ENCODE results near the gene NT5C3A.

- TF ChIP-seq CTCF (IDR thresholded peaks at IDR 0.05), result no peak
- no peak for TF ChIP-seq POLR2AphosphoS5 (IDR thresholded peaks at IDR 0.05)
- no peak for TF ChIP-seq POLR2A (IDR thresholded peaks at IDR 0.05)
Observed at GRCh38 chr7:33099154-33099940, 36.8 kb upstream of the NT5C3A start.
